Ovary (tissue), 3 donors: ENCODE results near the gene ZG16.

Experiments used
- POLR2A ChIP-seq: fragments of 450-650 bp; IDR thresholded peaks from one replicate; pipeline ENCODE4 v1.6.1; 2017; ENCODE audit warnings: antibody characterized with exemption, mild to moderate bottlenecking, moderate library complexity
- TF ChIP-seq, protein P1 (sequence below), 3 donors: fragments of 450-650 bp in 2 of 3; fragments of 200-600 bp in 1 of 3; IDR thresholded peaks; one replicate each; pipeline versions ENCODE4 v1.5.1 to v1.8.0; 2016 to 2022; ENCODE audit warnings: antibody characterized with exemption in 3 of 3, mild to moderate bottlenecking in 1 of 3
- donor health status: DM: no; HTN: no; CAD: no.

- TF ChIP-seq, protein P1, sequence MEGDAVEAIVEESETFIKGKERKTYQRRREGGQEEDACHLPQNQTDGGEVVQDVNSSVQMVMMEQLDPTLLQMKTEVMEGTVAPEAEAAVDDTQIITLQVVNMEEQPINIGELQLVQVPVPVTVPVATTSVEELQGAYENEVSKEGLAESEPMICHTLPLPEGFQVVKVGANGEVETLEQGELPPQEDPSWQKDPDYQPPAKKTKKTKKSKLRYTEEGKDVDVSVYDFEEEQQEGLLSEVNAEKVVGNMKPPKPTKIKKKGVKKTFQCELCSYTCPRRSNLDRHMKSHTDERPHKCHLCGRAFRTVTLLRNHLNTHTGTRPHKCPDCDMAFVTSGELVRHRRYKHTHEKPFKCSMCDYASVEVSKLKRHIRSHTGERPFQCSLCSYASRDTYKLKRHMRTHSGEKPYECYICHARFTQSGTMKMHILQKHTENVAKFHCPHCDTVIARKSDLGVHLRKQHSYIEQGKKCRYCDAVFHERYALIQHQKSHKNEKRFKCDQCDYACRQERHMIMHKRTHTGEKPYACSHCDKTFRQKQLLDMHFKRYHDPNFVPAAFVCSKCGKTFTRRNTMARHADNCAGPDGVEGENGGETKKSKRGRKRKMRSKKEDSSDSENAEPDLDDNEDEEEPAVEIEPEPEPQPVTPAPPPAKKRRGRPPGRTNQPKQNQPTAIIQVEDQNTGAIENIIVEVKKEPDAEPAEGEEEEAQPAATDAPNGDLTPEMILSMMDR (IDR thresholded peaks at IDR 0.05): no peak
- no peak for TF ChIP-seq POLR2A
These were observed 41.5 kb downstream of the ZG16 start for GRCh38 chr16:29819506-29819905.
